MM.1S (cell line): Measurements from ENCODE around the gene NR1H3.

Experiments
- CTCF ChIP-seq: fragments of 300-600 bp; sonication (generic); IDR thresholded peaks from 2 replicates; pipeline ENCODE4 v1.5.1; 2016; ENCODE audit warnings: antibody characterized with exemption, low read length, mixed read lengths
- EZH2 ChIP-seq: fragments of 300-600 bp; sonication (generic); optimal IDR thresholded peaks from 2 replicates; pipeline ENCODE3; 2017; ENCODE audit warnings: low read depth, mild to moderate bottlenecking, antibody characterized with exemption, low read length, mixed read lengths
- EZH2phosphoT487 ChIP-seq: fragments of 300-600 bp; sonication (generic); IDR thresholded peaks from 2 replicates; pipeline ENCODE4 v1.6.1; 2018; ENCODE audit warnings: antibody characterized with exemption, low read length

GRCh38 chr11:47289856-47290255, 32.1 kb downstream of the NR1H3 start:
- no peak for TF ChIP-seq EZH2
- no peak for TF ChIP-seq CTCF
- no peak for TF ChIP-seq EZH2phosphoT487
